Breast epithelium (tissue), 4 donors: Measurements from ENCODE around the gene TRAF3. TPM values are rescaled to one million over a fixed set of nuclear protein-coding genes. Genes with fewer than 3 reads are reported as not detected.

Source experiments
- DNase-seq, 2 donors: peaks; one replicate each; pipeline ENCODE4 v3.0.0-alpha.2; 2019; ENCODE audit warnings: low spot score in 2 of 2
- H3K27ac ChIP-seq, 2 donors: fragments of 200-600 bp; sonication (generic) in 1 of 2; one replicate each; pipeline ENCODE4 v1.5.1; 2016 to 2019; ENCODE audit warnings: mild to moderate bottlenecking in 1 of 2
- H3K27me3 ChIP-seq, 2 donors: fragments of 200-600 bp; sonication (generic) in 1 of 2; one replicate each; pipeline versions ENCODE4 v1.5.1 to v1.6.0; 2017 to 2019; ENCODE audit warnings: control low read depth in 1 of 2, mild to moderate bottlenecking in 1 of 2
- H3K36me3 ChIP-seq: fragments of 200-600 bp; one replicate; pipeline ENCODE4 v1.5.1; 2019
- H3K4me1 ChIP-seq, 2 donors: fragments of 200-600 bp; sonication (generic); one replicate each; pipeline ENCODE4 v1.5.1; 2016 to 2019; ENCODE audit warnings: control low read depth in 1 of 2
- H3K4me3 ChIP-seq, 3 donors: fragments of 200-600 bp; sonication (generic); 1 replicate in 2 of 3; 2 replicates in 1 of 3; pipeline ENCODE4 v1.5.1; 2016 to 2019; ENCODE audit warnings: mild to moderate bottlenecking in 3 of 3, moderate library complexity in 2 of 3
- H3K9me3 ChIP-seq, 2 donors: fragments of 200-600 bp; sonication (generic) in 1 of 2; one replicate each; pipeline ENCODE4 v1.5.1; 2016 to 2019; ENCODE audit warnings: control low read depth in 1 of 2
- CTCF ChIP-seq, 3 donors: fragments of 450-650 bp; IDR thresholded peaks; one replicate each; pipeline ENCODE4 v1.5.1; 2016 to 2017; ENCODE audit warnings: antibody characterized with exemption in 3 of 3, mild to moderate bottlenecking in 3 of 3, moderate library complexity in 3 of 3
- POLR2A ChIP-seq: fragments of 450-650 bp; IDR thresholded peaks from one replicate; pipeline ENCODE4 v1.6.1; 2016; ENCODE audit warnings: antibody characterized with exemption, mild to moderate bottlenecking, moderate library complexity
- POLR2AphosphoS5 ChIP-seq, 3 donors: sonication (generic); formaldehyde crosslinking; IDR thresholded peaks; one replicate each; pipeline ENCODE4 v1.6.1; 2017; ENCODE audit warnings: antibody characterized with exemption in 3 of 3
- intact Hi-C: fragments of 100-400 bp; cut with DNase I; formaldehyde crosslinking; loops from one replicate; pipeline ENCODE4 v1.15.1; 2023; ENCODE audit warnings: low total_unique reads
- total RNA-seq, 3 donors: library from RNA; depleted of rRNA; stranded (reverse); fragments of >200 nt; gene quantifications; one replicate each; pipeline ENCODE4 v1.1.0, GENCODE V29; 2016

Gene TRAF3
- total RNA-seq, 3 donors from 2014 or later, result 13.1 to 15.7 (median 14.6) TPM

- intact Hi-C loops, result no loop called here
- Histone ChIP-seq H3K27me3 (no peaks in the 10 kb centered on the region), H3K4me1 (no peaks in the 10 kb centered on the region), H3K27ac (no peak overlapping the region), H3K36me3 (peaks cover 13% of the 10 kb centered on the region), H3K9me3 (no peaks in the 10 kb centered on the region), H3K4me3 (no peak overlapping the region)
- TF ChIP-seq POLR2AphosphoS5 (IDR thresholded peaks at IDR 0.05) (no peak), POLR2A (no peak), CTCF (IDR thresholded peaks at IDR 0.05) (no peak)
- no peak for DNase-seq
Measured at GRCh38 chr14:102951799-102952198, 174.6 kb downstream of the TRAF3 start.

GRCh38 chr14:102952276-102952675, 175.0 kb downstream of the TRAF3 start:
- H3K9me3 ChIP-seq, result no peaks in the 10 kb centered on the region
- peaks cover 13% of the 10 kb centered on the region for H3K36me3 ChIP-seq
- H3K4me1 ChIP-seq, result no peaks in the 10 kb centered on the region
- no peak overlapping the region for H3K4me3 ChIP-seq
- H3K27me3 ChIP-seq, result no peaks in the 10 kb centered on the region
- H3K27ac ChIP-seq, result no peak overlapping the region
- no peak for DNase-seq
- intact Hi-C loops, result no loop called here
- no peak for TF ChIP-seq POLR2A
- no peak for TF ChIP-seq CTCF (IDR thresholded peaks at IDR 0.05)
- TF ChIP-seq POLR2AphosphoS5 (IDR thresholded peaks at IDR 0.05), result no peak

GRCh38 chr14:102953100-102953499, 175.9 kb downstream of the TRAF3 start:
- DNase-seq, result no peak
- Histone ChIP-seq H3K27me3 (no peaks in the 10 kb centered on the region), H3K36me3 (peaks cover 13% of the 10 kb centered on the region), H3K4me3 (no peak overlapping the region), H3K4me1 (no peaks in the 10 kb centered on the region), H3K9me3 (no peaks in the 10 kb centered on the region), H3K27ac (no peak overlapping the region)
- TF ChIP-seq CTCF (IDR thresholded peaks at IDR 0.05), result no peak
- TF ChIP-seq POLR2A, result no peak
- intact Hi-C loops, result no loop called here

GRCh38 chr14:102954081-102954789, 177.0 kb downstream of the TRAF3 start:
- no peak for DNase-seq
- H3K4me1 ChIP-seq, result no peaks in the 10 kb centered on the region
- peaks cover 7% of the 10 kb centered on the region for H3K36me3 ChIP-seq
- no peaks in the 10 kb centered on the region for H3K27me3 ChIP-seq
- intact Hi-C loops, result no loop called here
- H3K9me3 ChIP-seq, result no peaks in the 10 kb centered on the region
- no peak overlapping the region for H3K4me3 ChIP-seq
- TF ChIP-seq POLR2A (no peak), POLR2AphosphoS5 (IDR thresholded peaks at IDR 0.05) (no peak), CTCF (IDR thresholded peaks at IDR 0.05) (no peak)
- H3K27ac ChIP-seq, result no peak overlapping the region

GRCh38 chr14:102955636-102956408, 178.6 kb downstream of the TRAF3 start:
- no peak overlapping the region for H3K27ac ChIP-seq
- H3K4me3 ChIP-seq, result no peak overlapping the region
- intact Hi-C loops, result no loop called here
- no peaks in the 10 kb centered on the region for H3K36me3 ChIP-seq
- no peaks in the 10 kb centered on the region for H3K27me3 ChIP-seq
- DNase-seq, result no peak
- H3K9me3 ChIP-seq, result no peaks in the 10 kb centered on the region
- no peak for TF ChIP-seq POLR2AphosphoS5 (IDR thresholded peaks at IDR 0.05)
- TF ChIP-seq CTCF (IDR thresholded peaks at IDR 0.05), result no peak
- no peak for TF ChIP-seq POLR2A
- no peaks in the 10 kb centered on the region for H3K4me1 ChIP-seq
